HCT116 (cell line): ENCODE data around the gene PGGT1B. TPM values are rescaled to one million over a fixed set of nuclear protein-coding genes. Genes with fewer than 3 reads are reported as not detected.

Experiments
- ATAC-seq: fragments of 200-7000 bp; cut with Tn5 transposase; 2 replicates; pipeline ENCODE4 v1.9.1; 2020; ENCODE audit warnings: mild to moderate bottlenecking, moderate library complexity
- BruUV-seq: library from RNA; stranded (reverse); fragments of 400-500 nt; replicated peaks from 2 replicates; lab custom pipeline; 2021; lab: Mats Ljungman, UMichigan
- CTCF ChIA-PET: fragments of 300-600 bp; sonication (Branson Sonifier 250); formaldehyde crosslinking; loops from one replicate; lab custom pipeline; 2021; ENCODE audit warnings: antibody characterized with exemption; lab: Charles Lee
- POLR2A ChIA-PET: fragments of 300-600, 350-600 bp; sonication (Branson Sonifier 250); formaldehyde crosslinking; loops from one replicate; lab custom pipeline; 2021; ENCODE audit warnings: antibody characterized with exemption; lab: Charles Lee
- RAD21 ChIA-PET, 2 experiments: fragments of 300-600 bp; sonication (Branson Sonifier 250); formaldehyde crosslinking; loops; one replicate each; lab custom pipeline; 2023; ENCODE audit warnings: low total read pairs in 2 of 2; ENCODE audit not compliant: uncharacterized antibody in 2 of 2, unreplicated experiment in 2 of 2, low non-redundant PET in 1 of 2; lab: Charles Lee
- DNase-seq: peaks from one replicate; pipeline ENCODE4 v3.0.0-alpha.2; 2010; ENCODE audit warnings: low read depth, low spot score
- H2AFZ ChIP-seq: fragments of 200-600 bp; shearing (Covaris generic), sonication (generic); 2 replicates; pipeline ENCODE4 v1.6.1; 2017; ENCODE audit warnings: low read depth, mixed run types, mixed read lengths, antibody characterized with exemption, low read length; ENCODE audit not compliant: poor library complexity, severe bottlenecking
- H3K27ac ChIP-seq: 2 replicates; pipeline ENCODE4 v1.5.1; 2012; ENCODE audit warnings: low read depth, low read length
- H3K27me3 ChIP-seq: fragments of 200-600 bp; sonication (generic); 2 replicates; pipeline ENCODE4 v1.6.1; 2016; ENCODE audit warnings: mixed run types, low read length, mixed read lengths; ENCODE audit not compliant: insufficient read depth
- H3K36me3 ChIP-seq, 2 experiments: fragments of 200-500 bp in 1 of 2; fragments of 200-600 bp in 1 of 2; sonication (Bioruptor generic) in 1 of 2; sonication (generic) in 1 of 2; 2 replicates each; pipeline versions ENCODE4 v1.5.1 to v1.6.1; 2014 to 2016; ENCODE audit warnings: low read length in 2 of 2, inconsistent platforms in 1 of 2, mixed read lengths in 1 of 2, mixed run types in 1 of 2; ENCODE audit not compliant: insufficient read depth in 2 of 2, control insufficient read depth in 1 of 2
- H3K4me1 ChIP-seq, 2 experiments: fragments of 200-600 bp in 1 of 2; sonication (generic) in 1 of 2; 2 replicates each; pipeline versions ENCODE4 v1.5.1 to v1.6.1; 2012 to 2017; ENCODE audit warnings: low read length in 2 of 2, inconsistent platforms in 1 of 2, mild to moderate bottlenecking in 1 of 2, mixed read lengths in 1 of 2, mixed run types in 1 of 2, moderate library complexity in 1 of 2; ENCODE audit not compliant: insufficient read depth in 2 of 2, control insufficient read depth in 1 of 2
- H3K4me2 ChIP-seq: fragments of 200-600 bp; sonication (generic); 2 replicates; pipeline ENCODE4 v1.6.1; 2017; ENCODE audit warnings: mixed run types, low read length, mixed read lengths
- H3K4me3 ChIP-seq, 2 experiments: fragments of 200-600 bp in 1 of 2; sonication (generic) in 1 of 2; replicated peaks in 1 of 2; 2 replicates each; pipeline ENCODE4 v1.5.1; 2011 to 2016; ENCODE audit warnings: low read length in 2 of 2, control low read depth in 1 of 2, low read depth in 1 of 2, mild to moderate bottlenecking in 1 of 2, mixed read lengths in 1 of 2, mixed run types in 1 of 2
- H3K79me2 ChIP-seq: fragments of 200-600 bp; sonication (generic); 2 replicates; pipeline ENCODE4 v1.6.1; 2017; ENCODE audit warnings: mild to moderate bottlenecking, mixed run types, low read length, moderate library complexity, mixed read lengths; ENCODE audit not compliant: insufficient read depth
- H3K9ac ChIP-seq: fragments of 200-600 bp; sonication (generic); 2 replicates; pipeline ENCODE4 v1.6.1; 2016; ENCODE audit warnings: low read length, mixed read lengths
- H3K9me2 ChIP-seq: fragments of 200-600 bp; sonication (generic), shearing (Covaris generic); 2 replicates; pipeline ENCODE4 v1.6.1; 2017; ENCODE audit warnings: mixed run types, mild to moderate bottlenecking, moderate library complexity; ENCODE audit not compliant: insufficient read depth
- H3K9me3 ChIP-seq, 2 experiments: fragments of 200-500 bp in 1 of 2; fragments of 200-600 bp in 1 of 2; sonication (Bioruptor generic) in 1 of 2; sonication (generic) in 1 of 2; 2 replicates each; pipeline ENCODE4 v1.6.1; 2014 to 2017; ENCODE audit warnings: low read length in 2 of 2, mixed read lengths in 2 of 2, inconsistent platforms in 1 of 2, low read depth in 1 of 2, mild to moderate bottlenecking in 1 of 2, mixed run types in 1 of 2, moderate library complexity in 1 of 2; ENCODE audit not compliant: control insufficient read depth in 1 of 2, insufficient read depth in 1 of 2
- H4K20me1 ChIP-seq: fragments of 200-600 bp; sonication (generic), shearing (Covaris generic); 2 replicates; pipeline ENCODE4 v1.6.1; 2017; ENCODE audit warnings: mixed run types, mild to moderate bottlenecking, moderate library complexity; ENCODE audit not compliant: insufficient read depth
- EZH2 ChIP-seq: fragments of 200-600 bp; sonication (generic); IDR thresholded peaks from 2 replicates; pipeline ENCODE4 v1.6.1; 2017; ENCODE audit warnings: antibody characterized with exemption, mixed run types
- EZH2phosphoT487 ChIP-seq: fragments of 200-600 bp; IDR thresholded peaks from 2 replicates; pipeline ENCODE4 v1.6.1; 2018; ENCODE audit warnings: antibody characterized with exemption, borderline replicate concordance
- JUND ChIP-seq: IDR thresholded peaks from 2 replicates; pipeline ENCODE4 v1.6.1; 2012
- POLR2A ChIP-seq: IDR thresholded peaks from 2 replicates; pipeline ENCODE4 v1.7.0; 2011; ENCODE audit warnings: borderline replicate concordance; ENCODE audit not compliant: insufficient read depth, insufficient read length; ENCODE audit errors: extremely low read depth
- POLR2AphosphoS5 ChIP-seq: IDR thresholded peaks from 2 replicates; pipeline ENCODE4 v1.6.1; 2011; ENCODE audit warnings: mild to moderate bottlenecking, low read depth, low read length, moderate library complexity
- SIN3A ChIP-seq: IDR thresholded peaks from 2 replicates; pipeline ENCODE4 v1.6.1; 2012; ENCODE audit warnings: low read depth
- SP1 ChIP-seq: IDR thresholded peaks from 2 replicates; pipeline ENCODE4 v1.6.1; 2012; ENCODE audit warnings: low read depth
- TCF7L2 ChIP-seq: IDR thresholded peaks from 2 replicates; pipeline ENCODE4 v1.7.0; 2011; ENCODE audit warnings: borderline replicate concordance, inconsistent platforms; ENCODE audit not compliant: insufficient read depth, insufficient read length; ENCODE audit errors: extremely low read depth
- YY1 ChIP-seq: IDR thresholded peaks from 2 replicates; pipeline ENCODE4 v1.6.1; 2011; ENCODE audit warnings: low read length, low read depth, moderate library complexity, mild to moderate bottlenecking; ENCODE audit not compliant: insufficient replicate concordance; ENCODE audit errors: extremely low read depth
- intact Hi-C: fragments of 100-400 bp; cut with micrococcal nuclease; formaldehyde crosslinking; loops from 2 replicates; pipeline ENCODE4 v1.10.0; 2022
- total RNA-seq: library from RNA; stranded (reverse); gene quantifications from one replicate; pipeline ENCODE4 v1.2.1, GENCODE V29; 2021; ENCODE audit not compliant: unreplicated experiment
- TF ChIP-seq, protein P1 (sequence below), 3 experiments: fragments of 200-600 bp in 1 of 3; sonication (generic) in 1 of 3; IDR thresholded peaks in 2 of 3; conservative IDR thresholded peaks in 1 of 3; 2 replicates each; pipeline ENCODE4 v1.5.1; 2012 to 2017; ENCODE audit warnings: low read depth in 2 of 3, low read length in 2 of 3, antibody characterized with exemption in 1 of 3, borderline replicate concordance in 1 of 3, control low read depth in 1 of 3, mild to moderate bottlenecking in 1 of 3, mixed read lengths in 1 of 3, mixed run types in 1 of 3, moderate library complexity in 1 of 3; ENCODE audit not compliant: insufficient read depth in 1 of 3
- TF ChIP-seq, protein P2 (sequence below): IDR thresholded peaks from 2 replicates; pipeline ENCODE4 v1.6.1; 2012; ENCODE audit warnings: low read depth
- TF ChIP-seq, protein P3 (sequence below): IDR thresholded peaks from 2 replicates; pipeline ENCODE4 v1.6.1; 2012

PGGT1B gene
- total RNA-seq, 1 experiment from 2014 or later: 45.8 TPM

DNA sequence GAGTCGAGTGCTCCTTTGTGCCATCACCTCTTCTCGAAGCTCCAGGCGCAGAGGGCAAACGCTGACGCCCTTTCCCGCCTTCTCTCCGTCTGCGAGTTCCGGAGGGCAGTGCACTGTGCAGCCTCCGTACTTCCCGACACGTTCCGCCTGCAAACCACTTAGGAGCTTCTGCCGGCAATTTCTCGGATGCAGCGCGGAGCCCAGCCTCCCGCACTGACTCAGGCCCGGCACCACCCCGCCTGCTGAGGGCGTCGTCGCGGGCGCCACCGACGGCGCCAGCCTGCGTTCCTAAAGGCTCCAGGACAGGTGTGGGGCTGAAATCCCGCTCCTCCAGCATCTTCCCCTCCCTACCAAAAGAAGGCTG lies 83.7 kb downstream of the PGGT1B start (continued):
- TF ChIP-seq, protein P1, sequence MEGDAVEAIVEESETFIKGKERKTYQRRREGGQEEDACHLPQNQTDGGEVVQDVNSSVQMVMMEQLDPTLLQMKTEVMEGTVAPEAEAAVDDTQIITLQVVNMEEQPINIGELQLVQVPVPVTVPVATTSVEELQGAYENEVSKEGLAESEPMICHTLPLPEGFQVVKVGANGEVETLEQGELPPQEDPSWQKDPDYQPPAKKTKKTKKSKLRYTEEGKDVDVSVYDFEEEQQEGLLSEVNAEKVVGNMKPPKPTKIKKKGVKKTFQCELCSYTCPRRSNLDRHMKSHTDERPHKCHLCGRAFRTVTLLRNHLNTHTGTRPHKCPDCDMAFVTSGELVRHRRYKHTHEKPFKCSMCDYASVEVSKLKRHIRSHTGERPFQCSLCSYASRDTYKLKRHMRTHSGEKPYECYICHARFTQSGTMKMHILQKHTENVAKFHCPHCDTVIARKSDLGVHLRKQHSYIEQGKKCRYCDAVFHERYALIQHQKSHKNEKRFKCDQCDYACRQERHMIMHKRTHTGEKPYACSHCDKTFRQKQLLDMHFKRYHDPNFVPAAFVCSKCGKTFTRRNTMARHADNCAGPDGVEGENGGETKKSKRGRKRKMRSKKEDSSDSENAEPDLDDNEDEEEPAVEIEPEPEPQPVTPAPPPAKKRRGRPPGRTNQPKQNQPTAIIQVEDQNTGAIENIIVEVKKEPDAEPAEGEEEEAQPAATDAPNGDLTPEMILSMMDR (IDR thresholded peaks at IDR 0.05 in 2 of 3, conservative IDR thresholded peaks at IDR 0.05 in 1 of 3; ENCODE audit: borderline replicate concordance in 1 of 3, insufficient read depth in 1 of 3, low read depth in 2 of 3, low read length in 2 of 3): no peak
- TF ChIP-seq POLR2AphosphoS5 (no peak), TCF7L2 (no peak), POLR2A (no peak), EZH2phosphoT487 (no peak)
- TF ChIP-seq, protein P2, sequence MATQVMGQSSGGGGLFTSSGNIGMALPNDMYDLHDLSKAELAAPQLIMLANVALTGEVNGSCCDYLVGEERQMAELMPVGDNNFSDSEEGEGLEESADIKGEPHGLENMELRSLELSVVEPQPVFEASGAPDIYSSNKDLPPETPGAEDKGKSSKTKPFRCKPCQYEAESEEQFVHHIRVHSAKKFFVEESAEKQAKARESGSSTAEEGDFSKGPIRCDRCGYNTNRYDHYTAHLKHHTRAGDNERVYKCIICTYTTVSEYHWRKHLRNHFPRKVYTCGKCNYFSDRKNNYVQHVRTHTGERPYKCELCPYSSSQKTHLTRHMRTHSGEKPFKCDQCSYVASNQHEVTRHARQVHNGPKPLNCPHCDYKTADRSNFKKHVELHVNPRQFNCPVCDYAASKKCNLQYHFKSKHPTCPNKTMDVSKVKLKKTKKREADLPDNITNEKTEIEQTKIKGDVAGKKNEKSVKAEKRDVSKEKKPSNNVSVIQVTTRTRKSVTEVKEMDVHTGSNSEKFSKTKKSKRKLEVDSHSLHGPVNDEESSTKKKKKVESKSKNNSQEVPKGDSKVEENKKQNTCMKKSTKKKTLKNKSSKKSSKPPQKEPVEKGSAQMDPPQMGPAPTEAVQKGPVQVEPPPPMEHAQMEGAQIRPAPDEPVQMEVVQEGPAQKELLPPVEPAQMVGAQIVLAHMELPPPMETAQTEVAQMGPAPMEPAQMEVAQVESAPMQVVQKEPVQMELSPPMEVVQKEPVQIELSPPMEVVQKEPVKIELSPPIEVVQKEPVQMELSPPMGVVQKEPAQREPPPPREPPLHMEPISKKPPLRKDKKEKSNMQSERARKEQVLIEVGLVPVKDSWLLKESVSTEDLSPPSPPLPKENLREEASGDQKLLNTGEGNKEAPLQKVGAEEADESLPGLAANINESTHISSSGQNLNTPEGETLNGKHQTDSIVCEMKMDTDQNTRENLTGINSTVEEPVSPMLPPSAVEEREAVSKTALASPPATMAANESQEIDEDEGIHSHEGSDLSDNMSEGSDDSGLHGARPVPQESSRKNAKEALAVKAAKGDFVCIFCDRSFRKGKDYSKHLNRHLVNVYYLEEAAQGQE: no peak
- TF ChIP-seq, all 23 proteins: peak for 0

DNA sequence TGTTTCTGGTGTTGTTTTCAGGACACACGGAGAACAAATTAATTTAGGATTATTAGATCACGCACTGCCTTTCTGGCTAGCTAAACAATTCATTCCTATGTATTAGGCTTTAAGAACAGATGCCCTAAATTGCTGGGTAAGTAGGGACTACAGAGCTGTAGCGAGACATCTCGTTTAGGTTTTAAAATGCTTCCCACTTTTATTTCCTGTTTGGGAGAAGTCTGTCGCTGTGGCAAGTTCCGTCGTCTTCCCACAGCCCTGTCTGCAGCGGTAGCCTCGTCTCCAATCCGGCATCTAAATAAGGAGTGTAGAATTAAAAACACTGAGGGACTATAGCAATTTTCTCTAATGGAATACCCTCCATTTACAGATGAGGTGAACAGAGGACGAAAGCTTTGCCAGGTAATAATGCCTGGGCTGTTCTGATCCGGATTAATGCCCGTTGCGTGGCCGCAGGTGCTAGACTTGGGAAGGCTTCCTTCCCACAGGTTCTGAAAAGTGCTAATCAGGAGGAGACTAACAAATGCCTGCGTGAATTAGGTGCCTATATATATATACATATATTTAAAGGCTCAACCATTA lies 91.7 kb downstream of the PGGT1B start:
- CTCF ChIA-PET: no interaction called here
- intact Hi-C loops: no loop called here
- no peak for DNase-seq
- Histone ChIP-seq H3K9ac (peak overlapping the region; percentile 63), H3K9me2 (no peaks in the 10 kb centered on the region), H3K36me3 (no peaks in the 10 kb centered on the region), H3K4me3 (peak overlapping the region; percentile 67 to 89), H3K79me2 (no peaks in the 10 kb centered on the region), H4K20me1 (no peaks in the 10 kb centered on the region), H3K4me1 (peaks cover 11 to 22% of the 10 kb centered on the region in 2 experiments; a peak in 3 of 4 replicates), H3K27ac (peak overlapping the region; percentile 70; the same call in 1 of the 2 replicates), H3K4me2 (peak overlapping the region; percentile 98), H3K27me3 (no peaks in the 10 kb centered on the region), H3K9me3 (peaks cover 0 to 3% of the 10 kb centered on the region in 2 experiments; a peak in 1 of 4 replicates), H2AFZ (no peak overlapping the region)
- RAD21 ChIA-PET: no interaction called here
- BruUV-seq: TSS peak; percentile 55
- ATAC-seq: no peak
- POLR2A ChIA-PET: interaction anchor here (1.1 kb wide), 1 partner anchor 91 kb away, joined by 4 read pairs; no protein-coding TSS in a partner anchor
- TF ChIP-seq SIN3A: no peak
- TF ChIP-seq YY1: no peak
- no peak for TF ChIP-seq EZH2phosphoT487
- TF ChIP-seq, protein P3, sequence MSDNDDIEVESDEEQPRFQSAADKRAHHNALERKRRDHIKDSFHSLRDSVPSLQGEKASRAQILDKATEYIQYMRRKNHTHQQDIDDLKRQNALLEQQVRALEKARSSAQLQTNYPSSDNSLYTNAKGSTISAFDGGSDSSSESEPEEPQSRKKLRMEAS: no peak
- no peak for TF ChIP-seq JUND
- TF ChIP-seq, protein P1 (IDR thresholded peaks at IDR 0.05 in 2 of 3, conservative IDR thresholded peaks at IDR 0.05 in 1 of 3; ENCODE audit: borderline replicate concordance in 1 of 3, insufficient read depth in 1 of 3, low read depth in 2 of 3, low read length in 2 of 3): no peak
- no peak for TF ChIP-seq POLR2A
- no peak for TF ChIP-seq SP1
- TF ChIP-seq EZH2: no peak
